Measurements from ENCODE around the gene ZIM2.

The ZIM2 gene

GRCh38 chr19:56827708-56828107 lies 12.8 kb downstream of the ZIM2 start:
- no peak overlapping the region for H3K4me3 ChIP-seq (ENCODE audit: extremely low read depth, insufficient read depth, low read length, poor library complexity, severe bottlenecking)
- no CpG with 5 or more reads among the region's 2 CpGs for WGBS, 2 experiments (ENCODE audit: insufficient coverage in 2 of 2)
- no peaks in the 10 kb centered on the region for H3K36me3 ChIP-seq (ENCODE audit: control insufficient read depth, insufficient read depth, low read length)
- H3K9me3 ChIP-seq (ENCODE audit: control insufficient read depth, low read length) = peaks cover 85% of the 10 kb centered on the region
- no peaks in the 10 kb centered on the region for H3K4me1 ChIP-seq (ENCODE audit: control insufficient read depth, insufficient read depth, low read length, poor library complexity, severe bottlenecking)
- no peak overlapping the region for H3K27ac ChIP-seq (ENCODE audit: low read depth, low read length, severe bottlenecking)

GRCh38 chr19:56823956-56824355 lies 16.6 kb downstream of the ZIM2 start:
- WGBS, 2 experiments (ENCODE audit: insufficient coverage in 2 of 2) = 53 to 63% methylated on average over 3 to 5 of the region's 6 CpGs
- H3K4me3 ChIP-seq (ENCODE audit: extremely low read depth, insufficient read depth, low read length, poor library complexity, severe bottlenecking) = no peak overlapping the region
- H3K36me3 ChIP-seq (ENCODE audit: control insufficient read depth, insufficient read depth, low read length) = no peaks in the 10 kb centered on the region
- H3K27ac ChIP-seq (ENCODE audit: low read depth, low read length, severe bottlenecking) = no peak overlapping the region
- no peaks in the 10 kb centered on the region for H3K4me1 ChIP-seq (ENCODE audit: control insufficient read depth, insufficient read depth, low read length, poor library complexity, severe bottlenecking)
- peaks cover 96% of the 10 kb centered on the region for H3K9me3 ChIP-seq (ENCODE audit: control insufficient read depth, low read length)

GRCh38 chr19:56823417-56823816 lies 17.1 kb downstream of the ZIM2 start:
- Histone ChIP-seq H3K4me3 (ENCODE audit: extremely low read depth, insufficient read depth, low read length, poor library complexity, severe bottlenecking) (no peak overlapping the region), H3K27ac (ENCODE audit: low read depth, low read length, severe bottlenecking) (no peak overlapping the region), H3K4me1 (ENCODE audit: control insufficient read depth, insufficient read depth, low read length, poor library complexity, severe bottlenecking) (no peaks in the 10 kb centered on the region), H3K9me3 (ENCODE audit: control insufficient read depth, low read length) (peaks cover 96% of the 10 kb centered on the region), H3K36me3 (ENCODE audit: control insufficient read depth, insufficient read depth, low read length) (no peaks in the 10 kb centered on the region)
- 82 to 83% methylated on average over 7 to 11 of the region's 12 CpGs for WGBS, 2 experiments (ENCODE audit: insufficient coverage in 2 of 2)

GRCh38 chr19:56822755-56823154 lies 17.8 kb downstream of the ZIM2 start:
- 83 to 84% methylated on average over 5 of the region's 5 CpGs for WGBS, 2 experiments (ENCODE audit: insufficient coverage in 2 of 2)
- Histone ChIP-seq H3K4me1 (ENCODE audit: control insufficient read depth, insufficient read depth, low read length, poor library complexity, severe bottlenecking) (no peaks in the 10 kb centered on the region), H3K36me3 (ENCODE audit: control insufficient read depth, insufficient read depth, low read length) (no peaks in the 10 kb centered on the region), H3K9me3 (ENCODE audit: control insufficient read depth, low read length) (peaks cover 97% of the 10 kb centered on the region), H3K27ac (ENCODE audit: low read depth, low read length, severe bottlenecking) (no peak overlapping the region), H3K4me3 (ENCODE audit: extremely low read depth, insufficient read depth, low read length, poor library complexity, severe bottlenecking) (no peak overlapping the region)

- no peaks in the 10 kb centered on the region for H3K36me3 ChIP-seq (ENCODE audit: control insufficient read depth, insufficient read depth, low read length)
- no peaks in the 10 kb centered on the region for H3K4me1 ChIP-seq (ENCODE audit: control insufficient read depth, insufficient read depth, low read length, poor library complexity, severe bottlenecking)
- no peak overlapping the region for H3K27ac ChIP-seq (ENCODE audit: low read depth, low read length, severe bottlenecking)
- no peak overlapping the region for H3K4me3 ChIP-seq (ENCODE audit: extremely low read depth, insufficient read depth, low read length, poor library complexity, severe bottlenecking)
- peaks cover 99% of the 10 kb centered on the region for H3K9me3 ChIP-seq (ENCODE audit: control insufficient read depth, low read length)
- WGBS, 2 experiments (ENCODE audit: insufficient coverage in 2 of 2) = 43 to 64% methylated on average over 6 of the region's 6 CpGs
Observed at GRCh38 chr19:56821675-56822074, 18.9 kb downstream of the ZIM2 start.

GRCh38 chr19:56821209-56821608 lies 19.3 kb downstream of the ZIM2 start:
- Histone ChIP-seq H3K4me1 (ENCODE audit: control insufficient read depth, insufficient read depth, low read length, poor library complexity, severe bottlenecking) (no peaks in the 10 kb centered on the region), H3K27ac (ENCODE audit: low read depth, low read length, severe bottlenecking) (no peak overlapping the region), H3K36me3 (ENCODE audit: control insufficient read depth, insufficient read depth, low read length) (no peaks in the 10 kb centered on the region), H3K4me3 (ENCODE audit: extremely low read depth, insufficient read depth, low read length, poor library complexity, severe bottlenecking) (no peak overlapping the region), H3K9me3 (ENCODE audit: control insufficient read depth, low read length) (peaks cover 99% of the 10 kb centered on the region)
- WGBS, 2 experiments (ENCODE audit: insufficient coverage in 2 of 2) = 46 to 66% methylated on average over 4 to 5 of the region's 5 CpGs

GRCh38 chr19:56819166-56819565 lies 21.4 kb downstream of the ZIM2 start:
- Histone ChIP-seq H3K4me3 (ENCODE audit: extremely low read depth, insufficient read depth, low read length, poor library complexity, severe bottlenecking) (no peak overlapping the region), H3K9me3 (ENCODE audit: control insufficient read depth, low read length) (peaks cover 100% of the 10 kb centered on the region), H3K27ac (ENCODE audit: low read depth, low read length, severe bottlenecking) (no peak overlapping the region), H3K4me1 (ENCODE audit: control insufficient read depth, insufficient read depth, low read length, poor library complexity, severe bottlenecking) (no peaks in the 10 kb centered on the region), H3K36me3 (ENCODE audit: control insufficient read depth, insufficient read depth, low read length) (no peaks in the 10 kb centered on the region)
- whole genome bisulfite sequencing, 2 experiments (ENCODE audit: insufficient coverage in 2 of 2) = 13 to 33% methylated on average over 1 to 2 of the region's 2 CpGs

- Histone ChIP-seq H3K36me3 (ENCODE audit: control insufficient read depth, insufficient read depth, low read length) (no peaks in the 10 kb centered on the region), H3K27ac (ENCODE audit: low read depth, low read length, severe bottlenecking) (no peak overlapping the region), H3K9me3 (ENCODE audit: control insufficient read depth, low read length) (peaks cover 79% of the 10 kb centered on the region), H3K4me3 (ENCODE audit: extremely low read depth, insufficient read depth, low read length, poor library complexity, severe bottlenecking) (no peak overlapping the region), H3K4me1 (ENCODE audit: control insufficient read depth, insufficient read depth, low read length, poor library complexity, severe bottlenecking) (no peaks in the 10 kb centered on the region)
- 58 to 70% methylated on average over 2 to 6 of the region's 7 CpGs for WGBS, 2 experiments (ENCODE audit: insufficient coverage in 2 of 2)
Observed at GRCh38 chr19:56814656-56815055, 25.9 kb downstream of the ZIM2 start.

GRCh38 chr19:56813531-56813930 lies 27.0 kb downstream of the ZIM2 start:
- WGBS, 2 experiments (ENCODE audit: insufficient coverage in 2 of 2) = 65% methylated on average over 4 to 5 of the region's 5 CpGs
- H3K36me3 ChIP-seq (ENCODE audit: control insufficient read depth, insufficient read depth, low read length) = no peaks in the 10 kb centered on the region
- H3K4me3 ChIP-seq (ENCODE audit: extremely low read depth, insufficient read depth, low read length, poor library complexity, severe bottlenecking) = no peak overlapping the region
- H3K4me1 ChIP-seq (ENCODE audit: control insufficient read depth, insufficient read depth, low read length, poor library complexity, severe bottlenecking) = no peaks in the 10 kb centered on the region
- no peak overlapping the region for H3K27ac ChIP-seq (ENCODE audit: low read depth, low read length, severe bottlenecking)
- peaks cover 77% of the 10 kb centered on the region for H3K9me3 ChIP-seq (ENCODE audit: control insufficient read depth, low read length)

- Histone ChIP-seq H3K4me3 (ENCODE audit: extremely low read depth, insufficient read depth, low read length, poor library complexity, severe bottlenecking) (no peak overlapping the region), H3K4me1 (ENCODE audit: control insufficient read depth, insufficient read depth, low read length, poor library complexity, severe bottlenecking) (no peaks in the 10 kb centered on the region), H3K27ac (ENCODE audit: low read depth, low read length, severe bottlenecking) (no peak overlapping the region), H3K36me3 (ENCODE audit: control insufficient read depth, insufficient read depth, low read length) (no peaks in the 10 kb centered on the region), H3K9me3 (ENCODE audit: control insufficient read depth, low read length) (peaks cover 75% of the 10 kb centered on the region)
- WGBS, 2 experiments (ENCODE audit: insufficient coverage in 2 of 2) = 66 to 68% methylated on average over 5 to 6 of the region's 6 CpGs
Observed at GRCh38 chr19:56811480-56811879, 29.0 kb downstream of the ZIM2 start.

- Histone ChIP-seq H3K4me3 (ENCODE audit: extremely low read depth, insufficient read depth, low read length, poor library complexity, severe bottlenecking) (no peak overlapping the region), H3K27ac (ENCODE audit: low read depth, low read length, severe bottlenecking) (no peak overlapping the region), H3K9me3 (ENCODE audit: control insufficient read depth, low read length) (peaks cover 72% of the 10 kb centered on the region), H3K4me1 (ENCODE audit: control insufficient read depth, insufficient read depth, low read length, poor library complexity, severe bottlenecking) (no peaks in the 10 kb centered on the region), H3K36me3 (ENCODE audit: control insufficient read depth, insufficient read depth, low read length) (no peaks in the 10 kb centered on the region)
- no CpG with 5 or more reads among the region's 1 CpG for WGBS, 2 experiments (ENCODE audit: insufficient coverage in 2 of 2)
Observed at GRCh38 chr19:56810260-56810659, 30.3 kb downstream of the ZIM2 start.
